ENCODE data around the gene HACD2.

DNA sequence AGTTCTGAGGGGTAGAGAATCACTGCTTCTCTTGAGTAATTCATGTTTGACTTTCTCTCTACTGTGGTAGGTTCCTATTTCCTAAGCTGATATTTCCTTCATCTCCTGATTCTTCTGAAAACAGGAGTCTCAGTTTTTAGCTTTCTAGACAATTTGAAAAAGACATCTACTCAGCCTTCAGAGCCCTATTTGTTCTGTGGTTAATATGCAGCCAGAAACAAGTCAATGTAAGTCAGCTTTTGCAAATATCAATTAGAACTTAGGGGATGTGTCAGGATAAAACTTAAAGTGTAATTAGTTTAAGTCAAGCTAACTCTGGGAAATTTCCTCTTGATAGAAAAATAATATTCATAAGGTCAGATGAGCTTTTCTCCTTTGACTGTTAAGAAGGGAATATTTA is 21.7 kb upstream of the HACD2 start:
- TF ChIP-seq POLR2A (IDR thresholded peaks at IDR 0.05): no peak
- TF ChIP-seq CTCF (IDR thresholded peaks at IDR 0.05): no peak

Measured in stomach (tissue), 4 donors.